ENCODE data around the gene HEXIM1. TPM values are rescaled to one million over a fixed set of nuclear protein-coding genes. Genes with fewer than 3 reads are reported as not detected.
A peak's percentile ranks its signal among the peaks of the same experiment; 100 is the strongest.

The HEXIM1 gene, protein sequence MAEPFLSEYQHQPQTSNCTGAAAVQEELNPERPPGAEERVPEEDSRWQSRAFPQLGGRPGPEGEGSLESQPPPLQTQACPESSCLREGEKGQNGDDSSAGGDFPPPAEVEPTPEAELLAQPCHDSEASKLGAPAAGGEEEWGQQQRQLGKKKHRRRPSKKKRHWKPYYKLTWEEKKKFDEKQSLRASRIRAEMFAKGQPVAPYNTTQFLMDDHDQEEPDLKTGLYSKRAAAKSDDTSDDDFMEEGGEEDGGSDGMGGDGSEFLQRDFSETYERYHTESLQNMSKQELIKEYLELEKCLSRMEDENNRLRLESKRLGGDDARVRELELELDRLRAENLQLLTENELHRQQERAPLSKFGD
- 10 to 100 TPM; 16.4 to 31.1 TPM for total RNA-seq

DNA sequence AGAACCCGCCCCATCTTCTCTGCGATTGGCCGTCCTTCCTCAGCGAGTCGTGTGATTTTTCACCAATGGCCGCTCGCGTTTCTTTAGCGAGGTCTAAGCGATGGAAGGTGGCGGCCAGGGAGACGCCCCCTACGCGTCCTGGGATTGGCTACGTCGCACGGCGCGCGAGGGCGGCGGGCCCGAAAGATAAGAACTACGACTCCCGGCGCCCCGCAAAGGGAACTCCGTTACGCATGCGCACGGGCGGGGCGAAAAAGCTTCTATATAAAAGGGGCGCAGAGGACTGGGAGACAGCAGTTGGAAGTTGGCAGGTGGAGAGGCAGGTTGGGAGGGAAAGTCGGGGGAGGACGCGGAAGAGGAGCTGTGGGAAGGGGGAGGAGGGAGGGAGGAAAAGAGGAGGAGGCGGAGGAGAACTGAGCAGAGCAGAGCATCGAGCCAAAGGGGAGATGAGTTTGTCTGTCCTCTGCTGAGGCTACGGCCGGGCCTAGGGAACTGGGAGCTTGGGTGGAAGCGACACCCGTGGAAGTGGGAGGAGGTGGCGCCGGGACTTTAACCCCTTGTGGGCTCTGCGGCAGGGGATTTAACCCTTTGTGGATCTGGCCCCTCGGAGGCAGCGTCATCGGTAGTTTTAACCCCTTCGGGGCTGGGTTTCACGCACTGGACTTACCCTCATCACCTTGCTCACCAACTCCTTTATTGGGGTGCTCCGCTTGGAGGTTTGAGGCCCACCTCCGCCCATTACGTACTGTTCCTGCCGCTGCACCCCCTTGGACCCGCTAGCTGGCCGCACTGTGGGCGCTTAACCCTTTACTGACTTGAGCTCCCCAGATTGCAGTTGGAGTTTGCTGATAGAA, at the start of gene HEXIM1:
HEXIM1 (plus strand) TSS at position 293 of the 854 bp plus-strand sequence. CDS start 716 bp downstream, outside the sequence.
- no peaks in the 10 kb centered on the region for H3K9me3 ChIP-seq
- H3K4me3 ChIP-seq, result peak within 1 kb of the TSS; percentile 75 to 93
- H3K36me3 ChIP-seq, result no peaks in the 10 kb centered on the region
- TF ChIP-seq, protein P1, sequence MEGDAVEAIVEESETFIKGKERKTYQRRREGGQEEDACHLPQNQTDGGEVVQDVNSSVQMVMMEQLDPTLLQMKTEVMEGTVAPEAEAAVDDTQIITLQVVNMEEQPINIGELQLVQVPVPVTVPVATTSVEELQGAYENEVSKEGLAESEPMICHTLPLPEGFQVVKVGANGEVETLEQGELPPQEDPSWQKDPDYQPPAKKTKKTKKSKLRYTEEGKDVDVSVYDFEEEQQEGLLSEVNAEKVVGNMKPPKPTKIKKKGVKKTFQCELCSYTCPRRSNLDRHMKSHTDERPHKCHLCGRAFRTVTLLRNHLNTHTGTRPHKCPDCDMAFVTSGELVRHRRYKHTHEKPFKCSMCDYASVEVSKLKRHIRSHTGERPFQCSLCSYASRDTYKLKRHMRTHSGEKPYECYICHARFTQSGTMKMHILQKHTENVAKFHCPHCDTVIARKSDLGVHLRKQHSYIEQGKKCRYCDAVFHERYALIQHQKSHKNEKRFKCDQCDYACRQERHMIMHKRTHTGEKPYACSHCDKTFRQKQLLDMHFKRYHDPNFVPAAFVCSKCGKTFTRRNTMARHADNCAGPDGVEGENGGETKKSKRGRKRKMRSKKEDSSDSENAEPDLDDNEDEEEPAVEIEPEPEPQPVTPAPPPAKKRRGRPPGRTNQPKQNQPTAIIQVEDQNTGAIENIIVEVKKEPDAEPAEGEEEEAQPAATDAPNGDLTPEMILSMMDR (IDR thresholded peaks at IDR 0.05), result no peak
- H3K27me3 ChIP-seq, result no peaks in the 10 kb centered on the region
- DNase-seq (ENCODE audit: low spot score), result peak; percentile 100
- H3K4me1 ChIP-seq, result peaks cover 0 to 53% of the 10 kb centered on the region in 2 donors
- H3K27ac ChIP-seq, result peak within 1 kb of the TSS; percentile 96 to 99

DNA sequence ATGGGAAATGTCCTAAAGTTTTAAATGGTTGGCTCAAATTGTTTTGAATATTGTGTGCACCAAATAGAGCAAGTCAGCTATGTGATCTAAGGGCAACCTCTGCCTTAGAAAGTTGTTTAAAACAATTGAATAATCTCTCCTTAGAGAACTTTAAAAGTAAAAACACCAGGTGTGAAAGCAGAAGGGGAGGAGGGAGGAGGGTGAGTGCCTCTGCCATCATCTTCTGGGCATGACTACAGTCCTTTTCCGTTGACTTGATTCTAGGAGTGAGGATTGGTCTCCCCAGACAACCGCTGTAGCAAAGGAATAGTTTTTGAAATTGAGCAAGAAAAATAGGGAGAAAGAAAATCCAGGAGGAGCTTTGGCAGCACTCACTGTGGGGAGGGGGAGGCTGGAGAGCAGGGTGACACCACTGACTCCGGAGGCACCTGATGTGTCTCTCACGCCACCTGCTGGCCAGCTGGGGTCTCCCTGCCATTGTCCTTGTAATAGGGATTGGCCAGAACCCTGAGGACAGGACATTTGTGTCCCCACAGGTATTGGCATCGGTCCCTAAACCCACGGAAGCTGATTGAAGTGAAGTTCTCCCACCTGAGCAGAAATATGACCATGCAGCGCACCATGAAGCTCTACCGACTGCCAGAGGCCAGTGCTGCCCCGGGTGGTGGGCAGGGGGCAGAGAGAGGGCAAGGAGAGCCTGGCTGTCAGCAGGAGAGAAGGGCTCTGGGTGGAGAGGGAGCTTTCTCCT, 49.2 kb upstream of the HEXIM1 start:
- Histone ChIP-seq H3K36me3 (peaks cover 94% of the 10 kb centered on the region), H3K4me1 (peaks cover 0 to 44% of the 10 kb centered on the region in 2 donors), H3K27ac (peak overlapping the region; percentile 63 to 76), H3K27me3 (no peaks in the 10 kb centered on the region), H3K4me3 (no peak overlapping the region), H3K9me3 (no peaks in the 10 kb centered on the region)
- peak; percentile 95 for DNase-seq (ENCODE audit: low spot score)
- TF ChIP-seq, protein P1 (IDR thresholded peaks at IDR 0.05), result peak; percentile 75 to 94

DNA sequence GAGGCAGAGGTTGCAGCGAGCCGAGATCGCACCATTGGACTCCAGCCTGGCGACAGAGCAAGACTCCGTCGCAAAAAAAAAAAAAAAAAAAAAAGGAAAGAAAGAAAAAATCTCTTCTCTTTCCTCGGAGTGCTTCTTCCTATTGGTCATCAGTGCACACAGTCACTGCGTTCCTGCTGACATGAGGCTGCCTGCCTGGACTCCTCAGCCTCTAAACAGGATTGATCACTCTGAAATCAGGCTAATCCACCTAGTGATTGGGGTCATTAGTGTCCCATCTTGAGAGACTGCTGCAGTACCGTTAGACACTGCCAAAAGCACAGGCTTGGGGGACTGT, 46.8 kb upstream of the HEXIM1 start:
- TF ChIP-seq, protein P1 (IDR thresholded peaks at IDR 0.05), result no peak
- H3K4me1 ChIP-seq, result peaks cover 0 to 54% of the 10 kb centered on the region in 2 donors
- no peaks in the 10 kb centered on the region for H3K27me3 ChIP-seq
- H3K27ac ChIP-seq, result peak overlapping the region; percentile 72 to 87
- DNase-seq (ENCODE audit: low spot score), result no peak
- no peaks in the 10 kb centered on the region for H3K9me3 ChIP-seq
- H3K4me3 ChIP-seq, result no peak overlapping the region
- H3K36me3 ChIP-seq, result peaks cover 94% of the 10 kb centered on the region

DNA sequence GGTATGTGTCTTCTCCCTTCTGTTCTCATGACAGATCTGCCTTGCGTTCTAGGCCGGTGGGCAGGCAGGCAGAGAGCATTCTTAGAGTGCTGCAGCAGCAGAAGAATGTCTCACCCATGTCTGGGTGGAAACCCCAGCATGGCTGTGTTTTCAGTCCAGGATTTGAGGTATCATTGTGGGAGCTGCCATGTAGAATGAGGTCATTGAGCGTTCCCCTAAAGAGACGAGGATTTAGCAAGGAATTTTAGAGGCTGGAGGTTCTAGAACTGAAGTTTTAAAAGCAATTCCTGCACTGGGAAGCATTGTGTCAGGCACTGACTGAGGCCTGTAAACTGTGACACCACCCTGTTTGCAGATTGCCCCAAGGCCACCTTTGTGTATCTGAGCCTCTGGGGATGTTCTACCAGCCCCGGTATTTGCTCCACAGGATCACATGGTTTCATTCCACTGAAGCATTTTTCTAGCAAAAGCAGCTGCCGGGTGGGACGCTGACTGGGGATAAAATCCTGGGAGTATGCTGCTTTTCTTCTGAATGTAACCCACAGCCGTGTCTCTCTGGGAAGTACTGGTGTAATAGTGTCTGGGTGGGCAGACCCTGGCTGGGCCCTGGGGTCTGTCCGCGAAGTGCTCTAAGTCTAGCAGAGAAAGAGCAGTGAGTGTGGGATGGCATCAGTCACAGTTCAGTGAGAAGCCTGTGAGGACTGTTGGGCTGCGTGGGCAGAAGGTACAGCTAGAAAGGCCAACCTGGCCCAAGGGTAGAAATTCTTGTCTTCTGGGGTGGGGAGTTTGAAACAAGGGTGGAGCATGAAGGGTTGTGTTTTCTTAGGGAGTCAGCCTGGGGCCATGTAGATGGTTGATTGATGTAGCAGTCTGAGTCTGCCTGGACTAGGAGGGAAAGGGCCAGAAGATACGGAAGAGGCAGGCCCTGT, 46.1 kb upstream of the HEXIM1 start:
- Histone ChIP-seq H3K4me3 (no peak overlapping the region), H3K27me3 (no peaks in the 10 kb centered on the region), H3K4me1 (peaks cover 0 to 58% of the 10 kb centered on the region in 2 donors), H3K36me3 (peaks cover 94% of the 10 kb centered on the region), H3K27ac (peak overlapping the region; percentile 72 to 87), H3K9me3 (no peaks in the 10 kb centered on the region)
- no peak for DNase-seq (ENCODE audit: low spot score)
- TF ChIP-seq, protein P1 (IDR thresholded peaks at IDR 0.05), result no peak

DNA sequence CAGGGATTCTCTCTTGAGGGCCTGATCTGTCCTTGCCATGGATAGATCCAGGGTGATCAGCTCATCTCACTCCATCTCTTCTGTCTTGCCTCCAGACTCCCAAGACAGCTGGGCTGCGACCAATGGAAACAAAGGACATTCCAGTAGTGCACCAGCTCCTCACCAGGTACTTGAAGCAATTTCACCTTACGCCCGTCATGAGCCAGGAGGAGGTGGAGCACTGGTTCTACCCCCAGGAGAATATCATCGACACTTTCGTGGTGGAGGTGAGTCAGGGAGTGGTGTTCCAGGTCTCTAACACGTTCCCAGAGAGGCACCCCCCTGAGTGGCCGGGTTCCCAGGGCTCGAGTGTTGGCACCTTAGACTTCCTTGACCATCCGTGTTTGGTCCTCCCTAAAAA, 45.4 kb upstream of the HEXIM1 start:
- DNase-seq (ENCODE audit: low spot score), result no peak
- peaks cover 0 to 65% of the 10 kb centered on the region in 2 donors for H3K4me1 ChIP-seq

More for the DNA sequence above, 45.4 kb upstream of the HEXIM1 start:
- Histone ChIP-seq H3K27me3 (no peaks in the 10 kb centered on the region), H3K36me3 (peaks cover 94% of the 10 kb centered on the region), H3K9me3 (no peaks in the 10 kb centered on the region), H3K27ac (peak overlapping the region; percentile 72 to 87), H3K4me3 (no peak overlapping the region)
- TF ChIP-seq, protein P1 (IDR thresholded peaks at IDR 0.05), result no peak
